Breast epithelium (tissue), 3 donors: Measurements from ENCODE around the gene CRYBG2.

ENCODE experiments used
- CTCF ChIP-seq, 3 donors: fragments of 450-650 bp; IDR thresholded peaks; one replicate each; pipeline ENCODE4 v1.5.1; 2016 to 2017; ENCODE audit warnings: antibody characterized with exemption in 3 of 3, mild to moderate bottlenecking in 3 of 3, moderate library complexity in 3 of 3
- POLR2A ChIP-seq: fragments of 450-650 bp; IDR thresholded peaks from one replicate; pipeline ENCODE4 v1.6.1; 2016; ENCODE audit warnings: antibody characterized with exemption, mild to moderate bottlenecking, moderate library complexity
- POLR2AphosphoS5 ChIP-seq, 3 donors: sonication (generic); formaldehyde crosslinking; IDR thresholded peaks; one replicate each; pipeline ENCODE4 v1.6.1; 2017; ENCODE audit warnings: antibody characterized with exemption in 3 of 3

- TF ChIP-seq POLR2A: no peak
- no peak for TF ChIP-seq CTCF (IDR thresholded peaks at IDR 0.05)
- TF ChIP-seq POLR2AphosphoS5 (IDR thresholded peaks at IDR 0.05): no peak
Measured at GRCh38 chr1:26320896-26321295, 33.0 kb downstream of the CRYBG2 start.
